Measurements from ENCODE around the gene C1orf159. TPM values are rescaled to one million over a fixed set of nuclear protein-coding genes. Genes with fewer than 3 reads are reported as not detected.

Gene C1orf159
- total RNA-seq, 1 donor from 2014 or later = 31.8 TPM

- peaks cover 5% of the 10 kb centered on the region for H3K36me3 Mint-ChIP-seq
- H3K27ac Mint-ChIP-seq = no peak overlapping the region
- DNase-seq (ENCODE audit: low spot score in 2 of 2, unreplicated experiment in 2 of 2) = peak in 1 of 2 experiments; percentile 17
- no peaks in the 10 kb centered on the region for H3K9me3 Mint-ChIP-seq
- H3K4me1 Mint-ChIP-seq = no peaks in the 10 kb centered on the region
- H3K4me3 Mint-ChIP-seq = no peak overlapping the region
- TF ChIP-seq CTCF (IDR thresholded peaks at IDR 0.05; ENCODE audit: unreplicated experiment) = no peak
- no peaks in the 10 kb centered on the region for H3K27me3 Mint-ChIP-seq (ENCODE audit: low read depth)
Measured at GRCh38 chr1:1085911-1086841, 29.7 kb downstream of the C1orf159 start.

- peaks cover under 1% of the 10 kb centered on the region for H3K4me1 Mint-ChIP-seq
- no peaks in the 10 kb centered on the region for H3K27me3 Mint-ChIP-seq (ENCODE audit: low read depth)
- DNase-seq (ENCODE audit: low spot score in 2 of 2, unreplicated experiment in 2 of 2) = no peak
- no peak overlapping the region for H3K27ac Mint-ChIP-seq
- H3K4me3 Mint-ChIP-seq = no peak overlapping the region
- TF ChIP-seq CTCF (IDR thresholded peaks at IDR 0.05; ENCODE audit: unreplicated experiment) = no peak
- no peaks in the 10 kb centered on the region for H3K9me3 Mint-ChIP-seq
- H3K36me3 Mint-ChIP-seq = peaks cover 5% of the 10 kb centered on the region
Measured at GRCh38 chr1:1085171-1085841, 30.6 kb downstream of the C1orf159 start.

- Mint-ChIP-seq H3K27me3 (ENCODE audit: low read depth) (no peaks in the 10 kb centered on the region), H3K4me1 (peaks cover 4% of the 10 kb centered on the region), H3K9me3 (no peaks in the 10 kb centered on the region), H3K4me3 (no peak overlapping the region), H3K27ac (no peak overlapping the region), H3K36me3 (peaks cover 5% of the 10 kb centered on the region)
- TF ChIP-seq CTCF (IDR thresholded peaks at IDR 0.05; ENCODE audit: unreplicated experiment) = no peak
- peak in 1 of 2 experiments; percentile 14 for DNase-seq (ENCODE audit: low spot score in 2 of 2, unreplicated experiment in 2 of 2)
Measured at GRCh38 chr1:1084372-1085170, 31.3 kb downstream of the C1orf159 start.

GRCh38 chr1:1083416-1084371, 32.2 kb downstream of the C1orf159 start:
- peak overlapping the region; percentile 25 for H3K27ac Mint-ChIP-seq
- H3K4me1 Mint-ChIP-seq = peaks cover 4% of the 10 kb centered on the region
- H3K27me3 Mint-ChIP-seq (ENCODE audit: low read depth) = peaks cover 2% of the 10 kb centered on the region
- H3K4me3 Mint-ChIP-seq = no peak overlapping the region
- TF ChIP-seq CTCF (IDR thresholded peaks at IDR 0.05; ENCODE audit: unreplicated experiment) = no peak
- H3K9me3 Mint-ChIP-seq = no peaks in the 10 kb centered on the region
- peaks cover 5% of the 10 kb centered on the region for H3K36me3 Mint-ChIP-seq
- peak in 1 of 2 experiments; percentile 35 for DNase-seq (ENCODE audit: low spot score in 2 of 2, unreplicated experiment in 2 of 2)
